IMR-90 (cell line): ENCODE data around the gene KIF5C. TPM values are rescaled to one million over a fixed set of nuclear protein-coding genes. Genes with fewer than 3 reads are reported as not detected.

Experiments used
- ATAC-seq: fragments of 200-7000 bp; cut with Tn5 transposase; 2 replicates; pipeline ENCODE4 v1.9.1; 2020; ENCODE audit warnings: low read depth, mild to moderate bottlenecking, moderate library complexity
- BruUV-seq: library from RNA; stranded (reverse); fragments of 400-500 nt; replicated peaks from 2 replicates; lab custom pipeline; 2021; lab: Mats Ljungman, UMichigan
- CTCF ChIA-PET: fragments of 300-600 bp; formaldehyde crosslinking; extraction: SDS; loops from one replicate; lab custom pipeline; 2021; ENCODE audit warnings: antibody characterized with exemption; lab: Yijun Ruan, JAX
- POLR2A ChIA-PET: fragments of 300-600 bp; sonication (Branson Sonifier 250); formaldehyde crosslinking; loops from one replicate; lab custom pipeline; 2022; ENCODE audit warnings: antibody characterized with exemption; ENCODE audit not compliant: unreplicated experiment; lab: Charles Lee
- DNase-seq: peaks from one replicate; pipeline ENCODE4 v3.0.0; 2013
- H2AFZ ChIP-seq: replicated peaks from 2 replicates; pipeline ENCODE3; 2013; ENCODE audit warnings: low read length, mild to moderate bottlenecking; ENCODE audit not compliant: poor library complexity
- H2AK5ac ChIP-seq: 2 replicates; pipeline ENCODE4 v1.6.1; 2013; ENCODE audit warnings: low read depth, low read length, inconsistent platforms
- H2AK9ac ChIP-seq: replicated peaks from 2 replicates; pipeline ENCODE3; 2013; ENCODE audit warnings: mild to moderate bottlenecking, low read depth, low read length, moderate library complexity; ENCODE audit not compliant: poor library complexity
- H2BK120ac ChIP-seq: 2 replicates; pipeline ENCODE4 v1.6.1; 2013; ENCODE audit warnings: low read depth, low read length, inconsistent platforms
- H2BK15ac ChIP-seq: 3 replicates; pipeline ENCODE4 v1.6.1; 2013; ENCODE audit warnings: low read depth, low read length, inconsistent platforms
- H2BK20ac ChIP-seq: 2 replicates; pipeline ENCODE4 v1.6.1; 2013; ENCODE audit warnings: low read depth, mild to moderate bottlenecking, inconsistent platforms, low read length, moderate library complexity
- H2BK5ac ChIP-seq: 2 replicates; pipeline ENCODE4 v1.6.1; 2013; ENCODE audit warnings: mild to moderate bottlenecking, low read depth, low read length, inconsistent platforms; ENCODE audit not compliant: poor library complexity, severe bottlenecking
- H3K14ac ChIP-seq: replicated peaks from 2 replicates; pipeline ENCODE4 v1.6.1; 2013; ENCODE audit warnings: low read depth, low read length, inconsistent platforms
- H3K18ac ChIP-seq: 2 replicates; pipeline ENCODE4 v1.6.1; 2013; ENCODE audit warnings: low read depth, low read length, control low read depth
- H3K23ac ChIP-seq: 2 replicates; pipeline ENCODE4 v1.6.1; 2013; ENCODE audit warnings: low read depth, low read length, inconsistent platforms
- H3K27ac ChIP-seq: 2 replicates; pipeline ENCODE4 v1.5.1; 2013; ENCODE audit warnings: mild to moderate bottlenecking, control low read depth, low read length; ENCODE audit not compliant: insufficient read depth
- H3K27me3 ChIP-seq: 2 replicates; pipeline ENCODE4 v1.6.1; 2013; ENCODE audit warnings: low read length; ENCODE audit not compliant: control insufficient read depth, insufficient read depth
- H3K36me3 ChIP-seq: 2 replicates; pipeline ENCODE4 v1.6.1; 2013; ENCODE audit warnings: low read length, mixed read lengths; ENCODE audit not compliant: control insufficient read depth, insufficient read depth
- H3K4ac ChIP-seq: 2 replicates; pipeline ENCODE4 v1.6.1; 2013; ENCODE audit warnings: low read depth, low read length, inconsistent platforms
- H3K4me1 ChIP-seq: 2 replicates; pipeline ENCODE4 v1.6.1; 2013; ENCODE audit warnings: low read length, mixed read lengths; ENCODE audit not compliant: control insufficient read depth, insufficient read depth
- H3K4me2 ChIP-seq: 2 replicates; pipeline ENCODE4 v1.6.1; 2013; ENCODE audit warnings: low read depth, mild to moderate bottlenecking, control low read depth, low read length, moderate library complexity
- H3K4me3 ChIP-seq: 2 replicates; pipeline ENCODE4 v1.5.1; 2013; ENCODE audit warnings: low read depth, mild to moderate bottlenecking, control low read depth, low read length, moderate library complexity; ENCODE audit not compliant: insufficient read depth
- H3K56ac ChIP-seq: 2 replicates; pipeline ENCODE4 v1.6.1; 2013; ENCODE audit warnings: low read length, inconsistent platforms; ENCODE audit not compliant: insufficient read depth; ENCODE audit errors: extremely low read depth
- H3K79me1 ChIP-seq, 2 experiments: 2 replicates each; pipeline ENCODE4 v1.6.1; 2013; ENCODE audit warnings: low read length in 2 of 2, inconsistent platforms in 1 of 2, low read depth in 1 of 2
- H3K9ac ChIP-seq: 2 replicates; pipeline ENCODE4 v1.6.1; 2013; ENCODE audit warnings: low read depth, low read length, control low read depth
- H3K9me1 ChIP-seq: 2 replicates; pipeline ENCODE4 v1.6.1; 2013; ENCODE audit warnings: low read length, inconsistent platforms; ENCODE audit not compliant: insufficient read depth
- H3K9me3 ChIP-seq: 2 replicates; pipeline ENCODE4 v1.6.1; 2013; ENCODE audit warnings: low read length; ENCODE audit not compliant: control insufficient read depth, insufficient read depth
- H4K20me1 ChIP-seq: 2 replicates; pipeline ENCODE4 v1.6.1; 2013; ENCODE audit warnings: low read length, inconsistent platforms; ENCODE audit not compliant: insufficient read depth
- H4K5ac ChIP-seq: 2 replicates; pipeline ENCODE4 v1.6.1; 2013; ENCODE audit warnings: mild to moderate bottlenecking, low read depth, low read length, control low read depth
- H4K8ac ChIP-seq, 2 experiments: 2 replicates each; pipeline ENCODE4 v1.6.1; 2013; ENCODE audit warnings: low read depth in 2 of 2, low read length in 2 of 2, control low read depth in 1 of 2, inconsistent platforms in 1 of 2
- H4K91ac ChIP-seq: 2 replicates; pipeline ENCODE4 v1.6.1; 2013; ENCODE audit warnings: low read depth, low read length, inconsistent platforms; ENCODE audit not compliant: insufficient read depth
- CEBPB ChIP-seq: IDR thresholded peaks from 2 replicates; pipeline ENCODE4 v1.6.1; 2012; ENCODE audit warnings: low read depth, low read length, improper control_type of control experiment
- FOS ChIP-seq: fragments of 150-350 bp; IDR thresholded peaks from 2 replicates; pipeline ENCODE4 v1.6.1; 2016; ENCODE audit warnings: low read depth, low read length
- MAZ ChIP-seq: IDR thresholded peaks from 2 replicates; pipeline ENCODE4 v1.6.1; 2012; ENCODE audit warnings: low read depth, mild to moderate bottlenecking, low read length, improper control_type of control experiment, moderate library complexity, borderline replicate concordance
- RCOR1 ChIP-seq: IDR thresholded peaks from 2 replicates; pipeline ENCODE4 v1.6.1; 2012; ENCODE audit warnings: mild to moderate bottlenecking, low read length, improper control_type of control experiment; ENCODE audit not compliant: insufficient replicate concordance
- WGBS, 2 experiments: methylation state at CpG; one replicate each; pipeline versions ENCODE4 v1.1.5 to v1.1.7; 2013; ENCODE audit warnings: missing lambda C conversion rate in 2 of 2; ENCODE audit not compliant: insufficient read length in 1 of 2; ENCODE audit errors: extremely low coverage in 2 of 2; 5-methylcytosine and 5-hydroxymethylcytosine counted together
- dilution Hi-C: fragments of 300-500 bp; cut with HindIII; formaldehyde crosslinking; loops from one replicate; pipeline ENCODE4 v1.14.3; 2018; ENCODE audit warnings: low sequenced_read_pairs; ENCODE audit not compliant: unreplicated experiment
- in situ Hi-C: fragments of 300-500 bp; cut with MboI; formaldehyde crosslinking; loops from 3 replicates; pipeline ENCODE4 v1.14.3; 2019; ENCODE audit warnings: low sequenced_read_pairs, inconsistent platforms, mixed read lengths
- intact Hi-C: fragments of 100-400 bp; cut with micrococcal nuclease; formaldehyde crosslinking; loops from 2 replicates; pipeline ENCODE4 v1.10.0; 2022
- polyA plus RNA-seq, 3 experiments: library from polyadenylated mRNA; depleted of rRNA; stranded (reverse); fragments of >200 nt; gene quantifications; 2 replicates each; pipeline ENCODE4 v1.2.3, GENCODE V29; 2012; ENCODE audit warnings: low replicate concordance in 1 of 3
- total RNA-seq: library from RNA; depleted of rRNA; stranded (reverse); fragments of >200 nt; gene quantifications from 2 replicates; pipeline ENCODE4 v1.2.3, GENCODE V29; 2012
- TF ChIP-seq, protein P1 (sequence below): fragments of 150-350 bp; IDR thresholded peaks from 2 replicates; pipeline ENCODE4 v1.6.1; 2017; ENCODE audit warnings: mild to moderate bottlenecking, antibody characterized with exemption, low read length, low read depth

The KIF5C gene
- total and polyA plus RNA-seq, 2 of the 4 experiments (the other 2 are of a cell fraction) = 0.10 to 0.18 TPM

DNA sequence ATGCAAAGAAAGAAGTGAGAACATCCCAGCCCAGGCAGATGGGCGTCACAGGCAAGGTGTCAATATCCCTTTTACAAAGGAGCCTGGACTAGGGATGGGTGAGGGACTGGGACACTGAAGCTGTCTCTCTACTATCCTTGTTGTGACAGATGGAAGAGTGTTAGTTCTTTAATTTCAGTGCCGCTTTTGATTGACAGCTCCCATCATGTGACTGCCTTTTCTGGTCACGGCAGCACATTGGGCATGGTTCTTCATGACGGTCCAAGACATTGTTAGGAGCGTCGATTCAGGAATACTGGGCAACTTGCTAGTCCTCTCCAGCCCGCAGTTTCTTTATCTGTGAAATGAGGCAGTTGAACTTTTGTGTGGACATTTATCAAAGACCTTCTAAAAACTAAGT lies 42.4 kb upstream of the KIF5C start:
- Histone ChIP-seq H2AFZ (no peak overlapping the region), H3K4ac (no peak overlapping the region), H2BK20ac (no peak overlapping the region), H3K9me1 (no peaks in the 10 kb centered on the region), H3K4me2 (no peak overlapping the region), H3K27ac (no peak overlapping the region), H3K4me3 (no peak overlapping the region), H2BK15ac (no peak overlapping the region), H3K79me1 (no peaks in the 10 kb centered on the region), H3K14ac (no peak overlapping the region), H2BK120ac (no peak overlapping the region), H4K20me1 (no peaks in the 10 kb centered on the region), H3K23ac (no peak overlapping the region), H3K36me3 (no peaks in the 10 kb centered on the region), H2BK5ac (no peak overlapping the region), H4K91ac (no peak overlapping the region), H3K9ac (no peak overlapping the region), H3K9me3 (no peaks in the 10 kb centered on the region), H3K27me3 (peaks cover 7% of the 10 kb centered on the region; the same call in 1 of the 2 replicates), H3K56ac (no peak overlapping the region), H2AK5ac (no peak overlapping the region), H3K4me1 (no peaks in the 10 kb centered on the region), H4K8ac (no peak overlapping the region), H2AK9ac (no peak overlapping the region), H4K5ac (no peak overlapping the region), H3K18ac (no peak overlapping the region)
- ChIA-PET POLR2A (no interaction called here), CTCF (no interaction called here)
- BruUV-seq = no TSS peak
- no peak for TF ChIP-seq MAZ
- no peak for TF ChIP-seq FOS
- no peak for TF ChIP-seq RCOR1
- TF ChIP-seq, protein P1, sequence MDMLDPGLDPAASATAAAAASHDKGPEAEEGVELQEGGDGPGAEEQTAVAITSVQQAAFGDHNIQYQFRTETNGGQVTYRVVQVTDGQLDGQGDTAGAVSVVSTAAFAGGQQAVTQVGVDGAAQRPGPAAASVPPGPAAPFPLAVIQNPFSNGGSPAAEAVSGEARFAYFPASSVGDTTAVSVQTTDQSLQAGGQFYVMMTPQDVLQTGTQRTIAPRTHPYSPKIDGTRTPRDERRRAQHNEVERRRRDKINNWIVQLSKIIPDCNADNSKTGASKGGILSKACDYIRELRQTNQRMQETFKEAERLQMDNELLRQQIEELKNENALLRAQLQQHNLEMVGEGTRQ = no peak
- no peak for TF ChIP-seq CEBPB
- in situ Hi-C loops = no loop called here
- intact Hi-C loops = no loop called here
- WGBS, 2 experiments = 92% methylated on average over 4 of the region's 7 CpGs; no CpG with 5 or more reads in 1 of the 2 experiments
- dilution Hi-C loops = no loop called here
- DNase-seq (no peak), ATAC-seq (no peak)
